Glutamatergic neuron (in vitro differentiated cells): ENCODE data around the gene BMAL2. TPM values are rescaled to one million over a fixed set of nuclear protein-coding genes. Genes with fewer than 3 reads are reported as not detected.

Experiments used
- DNase-seq: peaks from one replicate; pipeline ENCODE4 v3.0.0; 2022
- H3K27ac Mint-ChIP-seq: one replicate; pipeline ENCODE4 v1.8.0; 2020; ENCODE audit warnings: mild to moderate bottlenecking, mixed read lengths, inconsistent platforms; ENCODE audit not compliant: unreplicated experiment
- H3K27me3 Mint-ChIP-seq: one replicate; pipeline ENCODE4 v1.8.0; 2020; ENCODE audit warnings: mild to moderate bottlenecking, moderate library complexity, mixed read lengths, inconsistent platforms; ENCODE audit not compliant: unreplicated experiment
- H3K36me3 Mint-ChIP-seq: one replicate; pipeline ENCODE4 v1.8.0; 2020; ENCODE audit warnings: mild to moderate bottlenecking, mixed read lengths, inconsistent platforms; ENCODE audit not compliant: unreplicated experiment
- H3K4me1 Mint-ChIP-seq: one replicate; pipeline ENCODE4 v1.8.0; 2020; ENCODE audit warnings: mild to moderate bottlenecking, low read depth, mixed read lengths, inconsistent platforms; ENCODE audit not compliant: unreplicated experiment
- H3K4me3 Mint-ChIP-seq: one replicate; pipeline ENCODE4 v1.8.0; 2020; ENCODE audit warnings: mild to moderate bottlenecking, mixed read lengths, inconsistent platforms; ENCODE audit not compliant: unreplicated experiment
- H3K9me3 Mint-ChIP-seq: one replicate; pipeline ENCODE4 v1.8.0; 2020; ENCODE audit warnings: mild to moderate bottlenecking, moderate library complexity, mixed read lengths, inconsistent platforms; ENCODE audit not compliant: unreplicated experiment
- CTCF ChIP-seq: fragments of 200-600 bp; sonication (generic); IDR thresholded peaks from one replicate; pipeline ENCODE4 v1.5.0; 2021; ENCODE audit not compliant: partially characterized antibody, unreplicated experiment
- total RNA-seq: library from RNA; stranded (reverse); fragmentation: NEBNext Ultra II Directional; extraction: Animal tissue kit (Norgen Biotek cat#: 25700); gene quantifications from one replicate; pipeline ENCODE4 v1.2.1, GENCODE V29; 2021; ENCODE audit not compliant: unreplicated experiment

The BMAL2 gene
- total RNA-seq, 1 donor from 2014 or later = 5.3 TPM

GRCh38 chr12:27361372-27361771, 28.7 kb downstream of the BMAL2 start:
- DNase-seq = no peak
- no peaks in the 10 kb centered on the region for H3K27me3 Mint-ChIP-seq
- no peaks in the 10 kb centered on the region for H3K4me1 Mint-ChIP-seq
- no peak overlapping the region for H3K27ac Mint-ChIP-seq
- H3K36me3 Mint-ChIP-seq = no peaks in the 10 kb centered on the region
- H3K9me3 Mint-ChIP-seq = no peaks in the 10 kb centered on the region
- no peak for TF ChIP-seq CTCF
- no peak overlapping the region for H3K4me3 Mint-ChIP-seq

DNA sequence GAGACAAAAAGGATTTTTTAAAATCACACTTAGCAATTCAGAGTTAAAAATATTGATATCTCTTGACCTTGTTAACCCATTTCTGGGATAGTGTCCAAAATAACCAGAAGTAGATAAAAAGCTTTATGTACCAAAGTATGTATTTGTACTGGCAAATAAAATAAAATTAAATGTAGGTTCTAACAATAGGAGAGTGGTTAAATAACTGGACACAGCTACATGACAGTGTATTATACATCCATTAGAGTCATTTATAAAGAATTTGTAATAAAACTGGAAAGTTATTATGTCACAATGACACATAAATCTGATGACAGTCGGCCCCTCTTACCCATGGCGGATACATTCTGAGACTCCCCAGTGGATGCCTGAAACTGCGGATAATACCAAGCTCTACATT, 34.0 kb downstream of the BMAL2 start:
- DNase-seq = no peak
- Mint-ChIP-seq H3K4me1 (no peaks in the 10 kb centered on the region), H3K36me3 (no peaks in the 10 kb centered on the region), H3K4me3 (no peak overlapping the region), H3K9me3 (no peaks in the 10 kb centered on the region), H3K27ac (no peak overlapping the region), H3K27me3 (no peaks in the 10 kb centered on the region)
- no peak for TF ChIP-seq CTCF

GRCh38 chr12:27367078-27367477, 34.4 kb downstream of the BMAL2 start:
- Mint-ChIP-seq H3K9me3 (no peaks in the 10 kb centered on the region), H3K27ac (no peak overlapping the region), H3K4me1 (no peaks in the 10 kb centered on the region), H3K36me3 (no peaks in the 10 kb centered on the region), H3K27me3 (no peaks in the 10 kb centered on the region), H3K4me3 (no peak overlapping the region)
- DNase-seq = no peak
- TF ChIP-seq CTCF = no peak

GRCh38 chr12:27382171-27382795, 49.6 kb downstream of the BMAL2 start:
- no peak for DNase-seq
- TF ChIP-seq CTCF = no peak
- H3K36me3 Mint-ChIP-seq = no peaks in the 10 kb centered on the region
- no peak overlapping the region for H3K27ac Mint-ChIP-seq
- no peaks in the 10 kb centered on the region for H3K4me1 Mint-ChIP-seq
- H3K27me3 Mint-ChIP-seq = peaks cover under 1% of the 10 kb centered on the region
- no peaks in the 10 kb centered on the region for H3K9me3 Mint-ChIP-seq
- no peak overlapping the region for H3K4me3 Mint-ChIP-seq

Other genes with a start within 250 kb of the BMAL2 start
- 31.4 TPM for gene STK38L, start 88.5 kb upstream of the BMAL2 start, total RNA-seq
- gene SMCO2, start 113.9 kb downstream of the BMAL2 start, total RNA-seq = not detected
- gene PPFIBP1, start 191.4 kb downstream of the BMAL2 start, total RNA-seq = 43.0 TPM